SH-SY5Y (cell line): ENCODE measurements around the gene EDN1.

ENCODE experiments used
- GATA2 ChIP-seq: IDR thresholded peaks from 2 replicates; pipeline ENCODE4 v1.6.1; 2011; ENCODE audit warnings: mild to moderate bottlenecking, low read depth, low read length
- GATA3 ChIP-seq: IDR thresholded peaks from 2 replicates; pipeline ENCODE4 v1.6.1; 2011; ENCODE audit warnings: low read depth, mild to moderate bottlenecking, low read length, moderate library complexity

The EDN1 gene

GRCh38 chr6:12315292-12316081 lies 25.3 kb downstream of the EDN1 start:
- TF ChIP-seq GATA3 (no peak), GATA2 (no peak)

- no peak for TF ChIP-seq GATA3
- no peak for TF ChIP-seq GATA2
Measured at GRCh38 chr6:12318749-12319148, 28.6 kb downstream of the EDN1 start.

- TF ChIP-seq GATA2 (no peak), GATA3 (no peak)
Measured at GRCh38 chr6:12324099-12324498, 33.9 kb downstream of the EDN1 start.

- TF ChIP-seq GATA2 (no peak), GATA3 (no peak)
Measured at GRCh38 chr6:12324748-12325147, 34.6 kb downstream of the EDN1 start.

- TF ChIP-seq GATA3, result no peak
- TF ChIP-seq GATA2, result no peak
Measured at GRCh38 chr6:12325872-12326271, 35.7 kb downstream of the EDN1 start.

- TF ChIP-seq GATA3, result no peak
- no peak for TF ChIP-seq GATA2
Measured at GRCh38 chr6:12327391-12327790, 37.2 kb downstream of the EDN1 start.

- TF ChIP-seq GATA2, result no peak
- TF ChIP-seq GATA3, result no peak
Measured at GRCh38 chr6:12327988-12328387, 37.8 kb downstream of the EDN1 start.

GRCh38 chr6:12328701-12329100 lies 38.5 kb downstream of the EDN1 start:
- TF ChIP-seq GATA3 (no peak), GATA2 (no peak)

- TF ChIP-seq GATA2 (peak; percentile 47), GATA3 (no peak)
Measured at GRCh38 chr6:12331474-12331873, 41.3 kb downstream of the EDN1 start.

- no peak for TF ChIP-seq GATA3
- TF ChIP-seq GATA2, result no peak
Measured at GRCh38 chr6:12331951-12332749, 42.0 kb downstream of the EDN1 start.

GRCh38 chr6:12333128-12333527 lies 43.0 kb downstream of the EDN1 start:
- TF ChIP-seq GATA2, result no peak
- no peak for TF ChIP-seq GATA3

- TF ChIP-seq GATA3 (no peak), GATA2 (no peak)
Measured at GRCh38 chr6:12334526-12335130, 44.5 kb downstream of the EDN1 start.

GRCh38 chr6:12335131-12335527 lies 45.0 kb downstream of the EDN1 start:
- TF ChIP-seq GATA3 (no peak), GATA2 (no peak)

- TF ChIP-seq GATA2 (no peak), GATA3 (no peak)
Measured at GRCh38 chr6:12335717-12336116, 45.6 kb downstream of the EDN1 start.
